GM19351 (cell line): ENCODE measurements around the gene RPS3.
"Not testable (repeated sequence)": the region's sequence is repeated elsewhere in the genome, so short reads cannot be mapped to it uniquely, and the experiment has no call there.

Experiments
- ATAC-seq: cut with Tn5 transposase; IDR thresholded peaks from one replicate; pipeline ENCODE4 v1.9.1; 2021; ENCODE audit warnings: mild to moderate bottlenecking, moderate library complexity; ENCODE audit not compliant: unreplicated experiment

Gene RPS3

GRCh38 chr11:75378776-75379175 lies 20.5 kb upstream of the RPS3 start:
- ATAC-seq, result not testable (repeated sequence)

GRCh38 chr11:75380245-75380644 lies 19.1 kb upstream of the RPS3 start:
- no peak for ATAC-seq

- ATAC-seq, result no peak
Measured at GRCh38 chr11:75380716-75381420, 18.4 kb upstream of the RPS3 start.

- no peak for ATAC-seq
Measured at GRCh38 chr11:75383246-75383645, 16.1 kb upstream of the RPS3 start.

- no peak for ATAC-seq
Measured at GRCh38 chr11:75384438-75385080, 14.8 kb upstream of the RPS3 start.

- ATAC-seq, result no peak
Measured at GRCh38 chr11:75386942-75387630, 12.2 kb upstream of the RPS3 start.

- ATAC-seq, result no peak
Measured at GRCh38 chr11:75387736-75388294, 11.5 kb upstream of the RPS3 start.

GRCh38 chr11:75388386-75389275 lies 10.7 kb upstream of the RPS3 start:
- ATAC-seq, result no peak

- ATAC-seq, result no peak
Measured at GRCh38 chr11:75389276-75389605, 10.1 kb upstream of the RPS3 start.

- ATAC-seq, result no peak
Measured at GRCh38 chr11:75389925-75390324, 9.4 kb upstream of the RPS3 start.

- ATAC-seq, result no peak
Measured at GRCh38 chr11:75394085-75394840, 5.1 kb upstream of the RPS3 start.

GRCh38 chr11:75398906-75399305 lies 412 bp upstream of the RPS3 start:
- ATAC-seq, result no peak

- ATAC-seq, result no peak
Measured at GRCh38 chr11:75400146-75400865, 988 bp downstream of the RPS3 start.

GRCh38 chr11:75402002-75402773 lies 2.9 kb downstream of the RPS3 start:
- no peak for ATAC-seq

- ATAC-seq, result no peak
Measured at GRCh38 chr11:75403037-75403436, 3.7 kb downstream of the RPS3 start.

- no peak for ATAC-seq
Measured at GRCh38 chr11:75403983-75404658, 4.8 kb downstream of the RPS3 start.

- ATAC-seq, result no peak
Measured at GRCh38 chr11:75406338-75406777, 7.0 kb downstream of the RPS3 start.

GRCh38 chr11:75408957-75409219 lies 9.6 kb downstream of the RPS3 start:
- no peak for ATAC-seq
